KOPT-K1 (cell line): ENCODE results near the gene DNPEP.
"Not testable (repeated sequence)": the region's sequence is repeated elsewhere in the genome, so short reads cannot be mapped to it uniquely, and the experiment has no call there.

ENCODE experiments used
- H3K27ac ChIP-seq: fragments of 200-600 bp; sonication (generic); 2 replicates; pipeline ENCODE4 v1.5.1; 2016; ENCODE audit warnings: antibody characterized with exemption, mild to moderate bottlenecking, low read depth, low read length; ENCODE audit not compliant: poor library complexity, severe bottlenecking
- H3K36me3 ChIP-seq: fragments of 200-600 bp; sonication (generic); 2 replicates; pipeline ENCODE4 v1.5.1; 2017; ENCODE audit warnings: antibody characterized with exemption, mild to moderate bottlenecking, low read length, moderate library complexity; ENCODE audit not compliant: insufficient read depth
- H3K9me3 ChIP-seq: fragments of 200-600 bp; sonication (generic); 2 replicates; pipeline ENCODE4 v1.5.1; 2017; ENCODE audit warnings: antibody characterized with exemption, low read length, mild to moderate bottlenecking; ENCODE audit not compliant: insufficient read depth, poor library complexity, severe bottlenecking

Gene DNPEP

GRCh38 chr2:219396863-219397457 lies 9.2 kb upstream of the DNPEP start:
- no peak overlapping the region for H3K27ac ChIP-seq
- no peaks in the 10 kb centered on the region for H3K9me3 ChIP-seq
- no peaks in the 10 kb centered on the region for H3K36me3 ChIP-seq

- Histone ChIP-seq H3K36me3 (no peaks in the 10 kb centered on the region), H3K27ac (no peak overlapping the region), H3K9me3 (peaks cover 6% of the 10 kb centered on the region)
These were observed 7.9 kb upstream of the DNPEP start for GRCh38 chr2:219395609-219396008.

GRCh38 chr2:219395056-219395455 lies 7.3 kb upstream of the DNPEP start:
- H3K27ac ChIP-seq, H3K36me3 ChIP-seq: not testable (repeated sequence)

GRCh38 chr2:219392754-219393153 lies 5.0 kb upstream of the DNPEP start:
- peaks cover 9% of the 10 kb centered on the region for H3K9me3 ChIP-seq
- H3K27ac ChIP-seq = no peak overlapping the region
- H3K36me3 ChIP-seq = no peaks in the 10 kb centered on the region

More at GRCh38 chr2:219395056-219395455, 7.3 kb upstream of the DNPEP start:
- not testable (repeated sequence) for H3K9me3 ChIP-seq

- peaks cover 27% of the 10 kb centered on the region for H3K36me3 ChIP-seq
- peak overlapping the region; percentile 20 for H3K27ac ChIP-seq
- H3K9me3 ChIP-seq = peaks cover 9% of the 10 kb centered on the region
These were observed 1.1 kb upstream of the DNPEP start for GRCh38 chr2:219388907-219389156.

- peak overlapping the region; percentile 20 for H3K27ac ChIP-seq
- H3K9me3 ChIP-seq = peaks cover 9% of the 10 kb centered on the region
- peaks cover 32% of the 10 kb centered on the region for H3K36me3 ChIP-seq
These were observed 602 bp upstream of the DNPEP start for GRCh38 chr2:219388121-219388906.

- Histone ChIP-seq H3K36me3 (peaks cover 48% of the 10 kb centered on the region), H3K9me3 (peaks cover 9% of the 10 kb centered on the region), H3K27ac (peak overlapping the region; percentile 86)
These were observed 1.0 kb downstream of the DNPEP start for GRCh38 chr2:219386532-219387280.

GRCh38 chr2:219385958-219386520 lies 1.7 kb downstream of the DNPEP start:
- Histone ChIP-seq H3K9me3 (peaks cover 8% of the 10 kb centered on the region), H3K27ac (no peak overlapping the region), H3K36me3 (peaks cover 55% of the 10 kb centered on the region)

GRCh38 chr2:219384859-219385258 lies 2.9 kb downstream of the DNPEP start:
- no peak overlapping the region for H3K27ac ChIP-seq
- no peaks in the 10 kb centered on the region for H3K9me3 ChIP-seq
- peaks cover 66% of the 10 kb centered on the region for H3K36me3 ChIP-seq

- H3K9me3 ChIP-seq = no peaks in the 10 kb centered on the region
- H3K27ac ChIP-seq = no peak overlapping the region
- peaks cover 67% of the 10 kb centered on the region for H3K36me3 ChIP-seq
These were observed 3.5 kb downstream of the DNPEP start for GRCh38 chr2:219384083-219384713.

- H3K9me3 ChIP-seq = no peaks in the 10 kb centered on the region
- no peak overlapping the region for H3K27ac ChIP-seq
These were observed 6.3 kb downstream of the DNPEP start for GRCh38 chr2:219381448-219381847.

GRCh38 chr2:219380926-219381325 lies 6.8 kb downstream of the DNPEP start:
- Histone ChIP-seq H3K9me3 (no peaks in the 10 kb centered on the region), H3K36me3 (peaks cover 86% of the 10 kb centered on the region), H3K27ac (no peak overlapping the region)

More at GRCh38 chr2:219381448-219381847, 6.3 kb downstream of the DNPEP start:
- H3K36me3 ChIP-seq = peaks cover 88% of the 10 kb centered on the region

GRCh38 chr2:219378163-219378851 lies 9.4 kb downstream of the DNPEP start:
- peaks cover 84% of the 10 kb centered on the region for H3K36me3 ChIP-seq
- no peak overlapping the region for H3K27ac ChIP-seq
- no peaks in the 10 kb centered on the region for H3K9me3 ChIP-seq

- Histone ChIP-seq H3K36me3 (peaks cover 14% of the 10 kb centered on the region), H3K27ac (no peak overlapping the region), H3K9me3 (no peaks in the 10 kb centered on the region)
These were observed 18.3 kb downstream of the DNPEP start for GRCh38 chr2:219369447-219369861.
